CD4-positive, alpha-beta T cell treated with Interferon alpha-2 for 1 hour (primary cell): Measurements from ENCODE around the gene MFSD1.
"Not testable (repeated sequence)": the region's sequence is repeated elsewhere in the genome, so short reads cannot be mapped to it uniquely, and the experiment has no call there.

ENCODE experiments used
- DNase-seq, 2 donors: peaks; one replicate each; pipeline ENCODE4 v3.0.0-alpha.2; 2020 to 2022

Gene MFSD1

GRCh38 chr3:158777161-158777873 lies 24.5 kb upstream of the MFSD1 start:
- DNase-seq = no peak

- DNase-seq = no peak
Measured at GRCh38 chr3:158780766-158781165, 21.1 kb upstream of the MFSD1 start.

DNA sequence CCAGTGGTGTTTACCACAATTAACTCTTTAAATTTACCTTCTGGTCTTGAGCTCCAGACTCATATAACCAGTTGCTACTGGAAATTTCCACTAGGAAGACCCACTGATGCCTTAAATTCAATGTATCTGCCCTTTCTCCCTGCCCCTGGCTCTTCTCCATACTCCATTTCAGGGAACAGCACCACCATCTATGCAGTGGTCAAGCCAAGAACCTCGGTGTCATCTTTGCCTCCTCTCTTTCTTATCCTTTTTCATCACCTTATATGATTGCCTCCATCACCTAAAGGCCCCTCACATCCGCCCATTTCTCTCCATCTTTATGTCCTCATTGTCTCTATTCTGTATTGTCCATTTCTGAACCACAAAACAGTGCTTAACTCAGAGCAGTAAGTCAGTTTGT lies 20.7 kb upstream of the MFSD1 start:
- DNase-seq = no peak

- no peak for DNase-seq
Measured at GRCh38 chr3:158781849-158782248, 20.0 kb upstream of the MFSD1 start.

- DNase-seq = no peak
Measured at GRCh38 chr3:158782283-158782989, 19.4 kb upstream of the MFSD1 start.

- DNase-seq = no peak
Measured at GRCh38 chr3:158783051-158783450, 18.8 kb upstream of the MFSD1 start.

GRCh38 chr3:158785972-158786371 lies 15.9 kb upstream of the MFSD1 start:
- no peak for DNase-seq

DNA sequence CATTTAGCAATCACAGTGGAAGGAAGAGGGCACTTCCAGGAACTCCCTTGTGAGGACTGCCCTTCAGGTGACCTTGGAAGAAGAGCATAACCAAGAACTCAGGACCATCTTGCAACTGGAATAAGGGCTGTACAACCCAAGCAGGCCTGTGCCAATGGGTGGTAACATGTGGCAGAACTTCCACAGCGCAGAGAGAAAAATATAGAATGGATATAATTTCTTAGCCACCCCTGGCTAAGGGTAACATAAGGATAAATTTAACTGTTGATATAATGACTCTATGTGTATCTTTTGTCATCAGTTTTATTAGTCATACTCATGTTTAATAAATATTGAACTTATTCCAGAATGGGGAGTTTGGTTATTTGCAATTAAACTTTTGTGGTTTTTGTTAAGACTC lies 13.4 kb upstream of the MFSD1 start:
- DNase-seq = no peak

DNA sequence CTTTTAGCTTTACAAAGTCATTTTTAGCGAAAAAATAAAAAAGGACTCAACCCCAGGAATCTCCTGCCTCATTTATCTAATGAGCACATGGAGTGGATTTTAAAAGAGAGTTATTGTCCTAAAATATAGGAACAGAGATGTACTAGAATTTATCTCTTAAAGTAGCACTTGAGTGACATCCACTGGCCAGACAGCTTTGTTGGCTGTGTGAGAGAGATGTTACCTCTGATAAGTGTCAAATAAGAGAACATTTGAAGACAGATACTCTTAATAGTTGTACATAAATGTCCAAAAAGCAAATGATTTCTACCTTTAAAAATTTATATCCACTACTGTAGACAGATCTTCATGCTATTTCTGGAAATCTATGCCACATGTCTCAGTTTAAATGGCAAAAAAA lies 12.3 kb upstream of the MFSD1 start:
- DNase-seq = no peak

DNA sequence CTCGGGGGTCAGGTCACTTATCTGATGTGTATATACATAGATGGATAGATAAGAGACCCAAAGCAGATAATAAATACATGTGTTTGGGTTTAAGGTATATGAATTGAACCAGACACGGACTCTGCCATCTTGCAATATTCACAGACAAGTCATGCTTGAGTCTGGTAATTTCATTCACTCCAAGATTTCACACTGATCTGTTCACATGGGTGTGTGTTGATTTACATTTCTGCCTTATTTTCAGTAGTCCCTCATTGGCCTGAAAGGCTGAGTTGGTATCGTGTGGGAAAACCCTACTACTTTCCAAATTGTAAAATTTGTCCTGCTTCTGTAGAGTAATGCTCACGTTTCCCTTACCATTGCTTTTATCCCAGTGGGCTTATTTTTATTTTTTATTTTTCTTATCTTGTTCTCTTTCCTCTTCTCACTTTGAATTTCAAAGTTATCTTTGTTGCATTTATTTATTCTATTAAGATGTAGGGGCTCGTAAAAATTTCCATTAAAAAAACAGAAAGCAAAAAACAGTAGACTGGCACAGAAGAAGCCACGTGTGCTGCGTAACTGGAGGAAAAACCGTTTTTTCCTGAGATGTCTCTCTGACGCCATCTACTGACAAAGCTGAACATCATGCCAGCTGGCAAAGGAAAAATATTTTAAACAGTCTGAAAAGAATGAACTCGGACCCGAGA lies 10.8 kb upstream of the MFSD1 start:
- peak; percentile 34 to 69 for DNase-seq

- not testable (repeated sequence) for DNase-seq
Measured at GRCh38 chr3:158791590-158791920, 10.3 kb upstream of the MFSD1 start.

GRCh38 chr3:158792709-158793108 lies 9.1 kb upstream of the MFSD1 start:
- no peak for DNase-seq

GRCh38 chr3:158794206-158794605 lies 7.6 kb upstream of the MFSD1 start:
- no peak for DNase-seq

DNA sequence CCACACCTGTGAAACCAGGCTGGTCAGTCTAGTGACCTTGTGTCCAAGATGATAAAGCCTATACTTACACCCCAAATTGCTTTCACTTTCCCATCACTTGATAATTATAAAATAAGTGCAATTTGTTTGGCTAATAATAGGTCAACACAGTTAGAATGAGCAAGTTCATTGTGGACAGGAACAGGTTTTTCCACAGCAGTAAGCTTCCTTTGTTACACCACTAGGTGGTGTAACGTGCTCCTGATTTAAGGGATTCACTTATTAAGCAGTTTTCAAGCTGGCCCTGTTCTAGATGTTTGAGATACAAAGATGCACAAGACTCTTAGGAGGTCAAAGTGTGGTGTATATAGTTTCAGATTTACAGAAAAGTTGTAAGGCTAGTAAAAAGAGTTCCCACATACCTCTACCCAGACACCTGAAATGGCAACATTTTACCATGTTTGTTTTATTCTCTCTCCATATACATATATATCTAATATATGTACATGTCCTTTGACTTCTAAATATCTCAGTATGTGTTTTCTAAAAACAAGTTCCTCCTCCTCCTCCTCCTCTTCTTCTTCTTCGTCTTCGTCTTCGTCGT lies 6.8 kb upstream of the MFSD1 start:
- peak in 1 of 2 donors; percentile 36 for DNase-seq

- no peak for DNase-seq
Measured at GRCh38 chr3:158801201-158801600, 653 bp upstream of the MFSD1 start.

GRCh38 chr3:158802409-158803268 lies 785 bp downstream of the MFSD1 start:
- DNase-seq = peak; percentile 21 to 28

- DNase-seq = no peak
Measured at GRCh38 chr3:158804441-158804840, 2.6 kb downstream of the MFSD1 start.

DNA sequence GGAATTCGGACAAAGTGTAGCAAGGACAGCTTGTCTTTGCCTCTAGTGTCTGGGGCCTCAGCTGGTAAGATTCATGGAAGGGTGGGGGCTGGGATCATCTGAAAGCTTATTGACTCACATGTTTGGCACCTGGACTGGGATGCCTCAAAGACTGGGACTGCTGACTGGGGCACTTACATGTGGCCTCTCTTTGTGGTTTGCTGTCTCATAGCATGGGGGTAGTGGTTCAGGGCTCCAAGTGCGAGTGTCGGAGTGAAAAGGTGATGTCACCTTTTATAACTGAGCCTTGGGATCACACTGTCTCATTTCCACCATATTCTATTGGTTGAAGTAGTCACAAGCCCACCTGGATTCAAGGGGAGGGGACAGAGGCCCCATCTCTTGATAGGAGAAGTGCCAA lies 6.8 kb downstream of the MFSD1 start:
- DNase-seq = no peak

DNA sequence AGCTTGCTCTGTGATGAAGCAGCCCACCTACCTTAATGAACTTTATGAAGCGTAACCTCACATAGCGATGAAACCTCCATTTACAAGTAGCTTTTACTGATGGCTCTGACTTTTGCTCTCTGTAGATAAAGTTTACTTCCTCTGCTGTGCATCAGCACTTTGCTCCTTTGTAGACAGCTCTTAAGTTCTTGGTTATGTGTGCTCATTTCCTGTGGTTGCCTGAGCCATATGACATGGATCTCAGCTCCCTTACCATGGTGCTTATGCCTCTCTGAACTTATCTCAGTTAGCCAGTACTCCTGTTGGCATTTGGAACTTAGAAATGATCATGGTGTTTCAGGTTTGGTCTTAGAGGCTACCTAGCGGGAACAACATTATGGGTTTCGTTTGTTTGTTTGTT lies 7.8 kb downstream of the MFSD1 start:
- DNase-seq = no peak

- DNase-seq = no peak
Measured at GRCh38 chr3:158810823-158811724, 9.2 kb downstream of the MFSD1 start.

DNA sequence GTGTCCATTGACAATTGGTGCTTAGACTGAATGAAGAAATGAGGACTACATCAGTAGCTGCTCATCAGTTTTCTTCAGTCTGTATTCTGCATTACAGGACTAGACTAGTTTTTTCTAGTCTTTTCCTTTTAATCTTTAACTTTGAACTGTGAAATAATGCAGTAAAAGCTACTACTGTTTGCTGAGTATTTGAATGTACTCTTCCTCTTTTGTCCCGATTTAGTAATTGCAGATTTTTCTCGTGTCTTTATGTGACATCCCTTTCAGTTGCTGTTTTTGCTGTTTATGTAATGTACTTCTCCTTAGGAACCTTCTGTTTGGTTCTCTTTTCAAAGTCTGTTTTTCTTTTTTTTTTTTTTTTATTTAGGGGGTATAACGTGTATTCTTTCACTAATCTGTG lies 17.4 kb downstream of the MFSD1 start:
- DNase-seq = no peak

DNA sequence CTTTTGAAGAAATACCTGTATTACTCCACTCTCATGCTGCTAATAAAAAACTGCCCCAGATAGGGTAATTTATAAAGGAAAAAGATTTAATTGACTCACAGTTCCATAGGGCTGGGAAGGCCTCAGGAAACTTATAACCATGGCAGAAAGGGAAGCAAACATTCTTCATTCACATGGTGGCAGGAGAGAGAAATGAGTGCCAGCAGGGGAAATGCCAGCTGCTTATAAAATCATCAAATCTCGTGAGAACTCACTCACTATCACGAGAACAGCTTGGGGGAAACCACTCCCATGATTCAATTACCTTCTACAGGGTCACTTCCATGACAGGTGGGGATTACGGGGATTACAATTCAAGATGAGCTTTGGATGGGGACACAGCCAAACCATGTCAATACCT lies 18.7 kb downstream of the MFSD1 start:
- DNase-seq = no peak
